Measurements from ENCODE around the gene PHLDB1.

PHLDB1 gene

GRCh38 chr11:118623269-118623655 lies 15.8 kb downstream of the PHLDB1 start:
- no peak for DNase-seq

- no peak for DNase-seq
Observed at GRCh38 chr11:118625036-118625690, 17.7 kb downstream of the PHLDB1 start.

GRCh38 chr11:118625976-118626375 lies 18.6 kb downstream of the PHLDB1 start:
- DNase-seq = no peak

- DNase-seq = no peak
Observed at GRCh38 chr11:118627566-118627965, 20.2 kb downstream of the PHLDB1 start.

GRCh38 chr11:118628031-118628430 lies 20.6 kb downstream of the PHLDB1 start:
- no peak for DNase-seq

- DNase-seq = no peak
Observed at GRCh38 chr11:118628432-118628831, 21.0 kb downstream of the PHLDB1 start.

- no peak for DNase-seq
Observed at GRCh38 chr11:118628861-118629549, 21.6 kb downstream of the PHLDB1 start.

GRCh38 chr11:118629761-118630661 lies 22.6 kb downstream of the PHLDB1 start:
- no peak for DNase-seq

GRCh38 chr11:118631142-118631909 lies 23.9 kb downstream of the PHLDB1 start:
- no peak for DNase-seq

GRCh38 chr11:118632577-118633318 lies 25.3 kb downstream of the PHLDB1 start:
- DNase-seq = no peak

- DNase-seq = no peak
Observed at GRCh38 chr11:118633319-118633690, 25.9 kb downstream of the PHLDB1 start.

- no peak for DNase-seq
Observed at GRCh38 chr11:118633979-118634378, 26.6 kb downstream of the PHLDB1 start.

GRCh38 chr11:118634431-118635236 lies 27.2 kb downstream of the PHLDB1 start:
- no peak for DNase-seq

GRCh38 chr11:118635237-118635591 lies 27.8 kb downstream of the PHLDB1 start:
- no peak for DNase-seq

GRCh38 chr11:118635642-118636041 lies 28.2 kb downstream of the PHLDB1 start:
- no peak for DNase-seq

GRCh38 chr11:118636569-118637290 lies 29.3 kb downstream of the PHLDB1 start:
- no peak for DNase-seq

- DNase-seq = no peak
Observed at GRCh38 chr11:118638726-118639125, 31.3 kb downstream of the PHLDB1 start.

- no peak for DNase-seq
Observed at GRCh38 chr11:118639899-118640298, 32.5 kb downstream of the PHLDB1 start.

GRCh38 chr11:118640332-118641154 lies 33.1 kb downstream of the PHLDB1 start:
- no peak for DNase-seq
